HG02943 (cell line): Measurements from ENCODE around the gene PRR23E.

Experiments
- ATAC-seq: cut with Tn5 transposase; IDR thresholded peaks from one replicate; pipeline ENCODE4 v1.9.1; 2021; ENCODE audit warnings: mild to moderate bottlenecking, low read depth, moderate library complexity; ENCODE audit not compliant: unreplicated experiment

The PRR23E gene

GRCh38 chr3:127162947-127163645, 29.8 kb upstream of the PRR23E start:
- ATAC-seq: no peak

- no peak for ATAC-seq
These were observed 28.3 kb upstream of the PRR23E start for GRCh38 chr3:127164615-127165014.

- no peak for ATAC-seq
These were observed 27.9 kb upstream of the PRR23E start for GRCh38 chr3:127165036-127165435.

- no peak for ATAC-seq
These were observed 27.0 kb upstream of the PRR23E start for GRCh38 chr3:127165694-127166485.

GRCh38 chr3:127166501-127167065, 26.3 kb upstream of the PRR23E start:
- no peak for ATAC-seq

GRCh38 chr3:127167315-127168043, 25.5 kb upstream of the PRR23E start:
- no peak for ATAC-seq

- ATAC-seq: no peak
These were observed 24.7 kb upstream of the PRR23E start for GRCh38 chr3:127168271-127168670.

- no peak for ATAC-seq
These were observed 22.1 kb upstream of the PRR23E start for GRCh38 chr3:127170814-127171213.

GRCh38 chr3:127171320-127171719, 21.6 kb upstream of the PRR23E start:
- no peak for ATAC-seq

- no peak for ATAC-seq
These were observed 21.2 kb upstream of the PRR23E start for GRCh38 chr3:127171721-127172120.

GRCh38 chr3:127172211-127172610, 20.7 kb upstream of the PRR23E start:
- no peak for ATAC-seq

GRCh38 chr3:127172781-127173515, 20.0 kb upstream of the PRR23E start:
- no peak for ATAC-seq

GRCh38 chr3:127173516-127174166, 19.3 kb upstream of the PRR23E start:
- no peak for ATAC-seq

GRCh38 chr3:127174284-127174683, 18.6 kb upstream of the PRR23E start:
- ATAC-seq: no peak

GRCh38 chr3:127174715-127175140, 18.2 kb upstream of the PRR23E start:
- ATAC-seq: no peak

- ATAC-seq: no peak
These were observed 17.7 kb upstream of the PRR23E start for GRCh38 chr3:127175272-127175671.

GRCh38 chr3:127177226-127177625, 15.7 kb upstream of the PRR23E start:
- ATAC-seq: no peak

GRCh38 chr3:127180859-127181258, 12.1 kb upstream of the PRR23E start:
- no peak for ATAC-seq

- no peak for ATAC-seq
These were observed 10.5 kb upstream of the PRR23E start for GRCh38 chr3:127182431-127182830.
